ENCODE measurements around the gene MON2.

DNA sequence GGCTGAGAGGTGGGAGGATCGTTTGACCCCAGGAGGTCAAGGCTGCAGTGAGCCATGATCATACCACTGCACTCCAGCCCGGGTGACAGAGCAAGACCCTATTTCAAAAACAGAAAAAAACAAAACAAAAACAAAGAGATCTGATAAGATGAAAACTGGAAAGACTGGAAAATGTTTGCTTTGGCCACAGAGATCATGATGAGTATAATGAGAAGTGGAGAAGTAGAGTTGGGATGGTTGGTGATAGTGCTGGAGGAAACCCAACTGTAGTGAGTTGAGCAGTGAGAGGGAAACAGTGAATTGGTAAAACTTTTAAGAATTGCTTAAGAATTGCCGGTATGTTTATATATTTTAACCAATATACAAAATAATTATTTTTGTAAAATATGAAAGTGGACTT lies 39.2 kb downstream of the MON2 start:
- TF ChIP-seq EZH2 (IDR thresholded peaks at IDR 0.05; ENCODE audit: borderline replicate concordance, low read depth, low read length, severe bottlenecking) (no peak), CTCF (IDR thresholded peaks at IDR 0.05; ENCODE audit: borderline replicate concordance, extremely low read depth, low read length, poor library complexity, severe bottlenecking) (no peak)
